Measurements from ENCODE around the gene KMT5C.

GRCh38 chr19:55392820-55393761, 53.4 kb downstream of the KMT5C start:
- TF ChIP-seq, protein P1, sequence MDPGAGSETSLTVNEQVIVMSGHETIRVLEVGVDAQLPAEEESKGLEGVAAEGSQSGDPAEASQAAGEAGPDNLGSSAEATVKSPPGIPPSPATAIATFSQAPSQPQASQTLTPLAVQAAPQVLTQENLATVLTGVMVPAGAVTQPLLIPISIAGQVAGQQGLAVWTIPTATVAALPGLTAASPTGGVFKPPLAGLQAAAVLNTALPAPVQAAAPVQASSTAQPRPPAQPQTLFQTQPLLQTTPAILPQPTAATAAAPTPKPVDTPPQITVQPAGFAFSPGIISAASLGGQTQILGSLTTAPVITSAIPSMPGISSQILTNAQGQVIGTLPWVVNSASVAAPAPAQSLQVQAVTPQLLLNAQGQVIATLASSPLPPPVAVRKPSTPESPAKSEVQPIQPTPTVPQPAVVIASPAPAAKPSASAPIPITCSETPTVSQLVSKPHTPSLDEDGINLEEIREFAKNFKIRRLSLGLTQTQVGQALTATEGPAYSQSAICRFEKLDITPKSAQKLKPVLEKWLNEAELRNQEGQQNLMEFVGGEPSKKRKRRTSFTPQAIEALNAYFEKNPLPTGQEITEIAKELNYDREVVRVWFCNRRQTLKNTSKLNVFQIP (CRISPR knock-in tag; IDR thresholded peaks at IDR 0.05; ENCODE audit: borderline replicate concordance, low read depth): no peak
- TF ChIP-seq ISL1 (CRISPR knock-in tag; IDR thresholded peaks at IDR 0.05): no peak
- TF ChIP-seq TOX (CRISPR knock-in tag; IDR thresholded peaks at IDR 0.05; ENCODE audit: borderline replicate concordance): no peak
- TF ChIP-seq PATZ1 (CRISPR knock-in tag; IDR thresholded peaks at IDR 0.05; ENCODE audit: borderline replicate concordance): no peak
- TF ChIP-seq CSDC2 (CRISPR knock-in tag; IDR thresholded peaks at IDR 0.05): no peak
- no peak for TF ChIP-seq RARB (CRISPR knock-in tag; IDR thresholded peaks at IDR 0.05)
- TF ChIP-seq ZNF8 (CRISPR knock-in tag; IDR thresholded peaks at IDR 0.05): no peak
- no peak for TF ChIP-seq SNAI2 (CRISPR knock-in tag; IDR thresholded peaks at IDR 0.05)

Measured in SK-N-SH treated with all-trans-retinoic acid at 6 μM for 48 hours (cell line).